Neural progenitor cell (in vitro differentiated cells): Measurements from ENCODE around the gene CTCF. TPM values are rescaled to one million over a fixed set of nuclear protein-coding genes. Genes with fewer than 3 reads are reported as not detected.

Source experiments
- DNase-seq: peaks from one replicate; pipeline ENCODE4 v3.0.0-alpha.2; 2016; ENCODE audit warnings: low spot score
- H2AFZ ChIP-seq: fragments of 200-600 bp; sonication (generic); replicated peaks from 2 replicates; pipeline ENCODE4 v1.6.1; 2016; ENCODE audit warnings: antibody characterized with exemption
- H3F3A ChIP-seq: fragments of 200-600 bp; sonication (generic); 2 replicates; pipeline ENCODE4 v1.6.1; 2016; ENCODE audit warnings: antibody characterized with exemption, low read depth
- H3K27ac ChIP-seq: fragments of 200-600 bp; sonication (generic); 2 replicates; pipeline ENCODE4 v1.5.1; 2016; ENCODE audit warnings: mild to moderate bottlenecking
- H3K27me3 ChIP-seq: fragments of 200-600 bp; sonication (generic); 2 replicates; pipeline ENCODE4 v1.6.1; 2016; ENCODE audit warnings: mild to moderate bottlenecking, moderate library complexity
- H3K36me3 ChIP-seq: fragments of 200-600 bp; sonication (generic); 2 replicates; pipeline ENCODE4 v1.5.1; 2016
- H3K4me1 ChIP-seq: fragments of 200-600 bp; sonication (generic); 2 replicates; pipeline ENCODE4 v1.6.1; 2016; ENCODE audit warnings: mixed run types
- H3K4me2 ChIP-seq: fragments of 200-600 bp; sonication (generic); 2 replicates; pipeline ENCODE4 v1.6.1; 2016
- H3K4me3 ChIP-seq: fragments of 200-600 bp; sonication (generic); 2 replicates; pipeline ENCODE4 v1.5.1; 2016
- H3K79me2 ChIP-seq: fragments of 200-600 bp; sonication (generic); 2 replicates; pipeline ENCODE4 v1.6.1; 2016; ENCODE audit warnings: low read depth
- H3K9ac ChIP-seq: fragments of 200-600 bp; sonication (generic); 2 replicates; pipeline ENCODE4 v1.6.1; 2016
- H3K9me3 ChIP-seq: fragments of 200-600 bp; sonication (generic); 2 replicates; pipeline ENCODE4 v1.5.1; 2016; ENCODE audit warnings: low read depth
- H4K20me1 ChIP-seq: fragments of 200-600 bp; sonication (generic); 2 replicates; pipeline ENCODE4 v1.6.1; 2016; ENCODE audit warnings: low read depth
- H3K27ac Mint-ChIP-seq: 3 replicates; pipeline ENCODE4 v1.8.0; 2021; ENCODE audit warnings: mixed read lengths
- H3K27me3 Mint-ChIP-seq: 2 replicates; pipeline ENCODE4 v1.8.0; 2022; ENCODE audit warnings: low read depth, mild to moderate bottlenecking, inconsistent platforms, moderate library complexity, mixed read lengths; ENCODE audit not compliant: insufficient read depth
- H3K36me3 Mint-ChIP-seq: 3 replicates; pipeline ENCODE4 v1.8.0; 2021; ENCODE audit warnings: mixed read lengths
- H3K4me1 Mint-ChIP-seq: 3 replicates; pipeline ENCODE4 v1.8.0; 2021; ENCODE audit warnings: mixed read lengths
- H3K4me3 Mint-ChIP-seq: 3 replicates; pipeline ENCODE4 v1.8.0; 2021; ENCODE audit warnings: mild to moderate bottlenecking, moderate library complexity, mixed read lengths
- H3K9me3 Mint-ChIP-seq: 3 replicates; pipeline ENCODE4 v1.8.0; 2020; ENCODE audit warnings: mixed read lengths
- EZH2 ChIP-seq: fragments of 200-600 bp; sonication (generic); IDR thresholded peaks from 2 replicates; pipeline ENCODE4 v1.6.1; 2017; ENCODE audit warnings: antibody characterized with exemption, mild to moderate bottlenecking, moderate library complexity
- EZH2phosphoT487 ChIP-seq: fragments of 200-600 bp; sonication (generic); IDR thresholded peaks from 2 replicates; pipeline ENCODE4 v1.6.1; 2017; ENCODE audit warnings: antibody characterized with exemption
- total RNA-seq: library from RNA; depleted of rRNA; stranded (reverse); fragments of >200 nt; gene quantifications from 2 replicates; pipeline ENCODE4 v1.2.3, GENCODE V29; 2015; ENCODE audit warnings: low replicate concordance
- TF ChIP-seq, protein P1 (sequence below): fragments of 200-600 bp; sonication (generic); IDR thresholded peaks from 2 replicates; pipeline ENCODE4 v1.5.1; 2017; ENCODE audit warnings: antibody characterized with exemption, mild to moderate bottlenecking

Gene CTCF
- total RNA-seq, 1 donor from 2014 or later: 76.3 TPM

GRCh38 chr16:67580202-67580601 lies 17.9 kb downstream of the CTCF start:
- peaks cover 4% of the 10 kb centered on the region for H3K27me3 Mint-ChIP-seq
- H3K27ac Mint-ChIP-seq: no peak overlapping the region
- Histone ChIP-seq H3F3A (peaks cover under 1% of the 10 kb centered on the region), H3K4me2 (no peak overlapping the region), H3K4me1 (no peaks in the 10 kb centered on the region), H2AFZ (no peak overlapping the region), H3K79me2 (peaks cover 99% of the 10 kb centered on the region), H4K20me1 (peaks cover 34% of the 10 kb centered on the region), H3K36me3 (peaks cover 9% of the 10 kb centered on the region), H3K9ac (no peak overlapping the region), H3K4me3 (no peak overlapping the region), H3K27me3 (no peaks in the 10 kb centered on the region), H3K9me3 (no peaks in the 10 kb centered on the region), H3K27ac (no peak overlapping the region)
- H3K4me3 Mint-ChIP-seq: no peak overlapping the region
- peaks cover 33% of the 10 kb centered on the region for H3K36me3 Mint-ChIP-seq
- no peak for DNase-seq
- H3K4me1 Mint-ChIP-seq: no peaks in the 10 kb centered on the region
- H3K9me3 Mint-ChIP-seq: no peaks in the 10 kb centered on the region
- TF ChIP-seq, protein P1, sequence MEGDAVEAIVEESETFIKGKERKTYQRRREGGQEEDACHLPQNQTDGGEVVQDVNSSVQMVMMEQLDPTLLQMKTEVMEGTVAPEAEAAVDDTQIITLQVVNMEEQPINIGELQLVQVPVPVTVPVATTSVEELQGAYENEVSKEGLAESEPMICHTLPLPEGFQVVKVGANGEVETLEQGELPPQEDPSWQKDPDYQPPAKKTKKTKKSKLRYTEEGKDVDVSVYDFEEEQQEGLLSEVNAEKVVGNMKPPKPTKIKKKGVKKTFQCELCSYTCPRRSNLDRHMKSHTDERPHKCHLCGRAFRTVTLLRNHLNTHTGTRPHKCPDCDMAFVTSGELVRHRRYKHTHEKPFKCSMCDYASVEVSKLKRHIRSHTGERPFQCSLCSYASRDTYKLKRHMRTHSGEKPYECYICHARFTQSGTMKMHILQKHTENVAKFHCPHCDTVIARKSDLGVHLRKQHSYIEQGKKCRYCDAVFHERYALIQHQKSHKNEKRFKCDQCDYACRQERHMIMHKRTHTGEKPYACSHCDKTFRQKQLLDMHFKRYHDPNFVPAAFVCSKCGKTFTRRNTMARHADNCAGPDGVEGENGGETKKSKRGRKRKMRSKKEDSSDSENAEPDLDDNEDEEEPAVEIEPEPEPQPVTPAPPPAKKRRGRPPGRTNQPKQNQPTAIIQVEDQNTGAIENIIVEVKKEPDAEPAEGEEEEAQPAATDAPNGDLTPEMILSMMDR: no peak
- TF ChIP-seq EZH2: no peak
- no peak for TF ChIP-seq EZH2phosphoT487

DNA sequence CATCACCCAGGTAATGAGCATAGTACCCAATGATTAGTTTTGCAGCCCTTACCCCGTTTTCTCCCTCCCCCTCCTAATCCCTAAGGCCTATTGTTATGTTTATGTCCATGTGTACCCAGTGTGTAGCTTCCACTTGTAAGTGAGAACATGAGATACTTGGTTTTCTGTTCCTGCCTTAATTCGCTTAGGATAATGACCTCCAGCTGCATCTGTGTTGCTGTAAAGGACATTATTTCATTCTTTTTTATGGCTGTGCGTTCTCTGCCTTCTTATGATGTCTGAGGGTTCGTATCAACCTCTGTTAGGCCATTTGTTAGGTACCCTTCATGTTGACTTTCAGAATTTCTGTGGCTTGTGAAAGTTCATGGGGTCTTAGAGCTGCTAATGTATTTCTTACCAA lies 31.0 kb downstream of the CTCF start:
- no peak overlapping the region for H3K4me3 ChIP-seq
- DNase-seq: peak; percentile 11
- H3K36me3 Mint-ChIP-seq: peaks cover 20% of the 10 kb centered on the region

GRCh38 chr16:67593701-67594100 lies 31.4 kb downstream of the CTCF start:
- Mint-ChIP-seq H3K27me3 (peaks cover 2% of the 10 kb centered on the region), H3K36me3 (peaks cover 21% of the 10 kb centered on the region), H3K4me3 (no peak overlapping the region), H3K4me1 (peaks cover 14% of the 10 kb centered on the region), H3K9me3 (no peaks in the 10 kb centered on the region), H3K27ac (no peak overlapping the region)
- H3K79me2 ChIP-seq: peaks cover 83% of the 10 kb centered on the region
- no peaks in the 10 kb centered on the region for H3K9me3 ChIP-seq
- no peaks in the 10 kb centered on the region for H3K27me3 ChIP-seq
- H3F3A ChIP-seq: peaks cover 8% of the 10 kb centered on the region
- H2AFZ ChIP-seq: no peak overlapping the region
- no peak overlapping the region for H3K27ac ChIP-seq
- peaks cover 19% of the 10 kb centered on the region for H3K4me1 ChIP-seq
- no peak overlapping the region for H3K4me2 ChIP-seq
- DNase-seq: no peak
- no peak for TF ChIP-seq EZH2phosphoT487
- H3K36me3 ChIP-seq: no peaks in the 10 kb centered on the region
- H3K4me3 ChIP-seq: no peak overlapping the region
- peaks cover 32% of the 10 kb centered on the region for H4K20me1 ChIP-seq
- H3K9ac ChIP-seq: no peak overlapping the region

More for the DNA sequence above, 31.0 kb downstream of the CTCF start:
- H3K4me2 ChIP-seq: peak overlapping the region; percentile 15
- H3K27ac Mint-ChIP-seq: no peak overlapping the region
- H3K9me3 Mint-ChIP-seq: no peaks in the 10 kb centered on the region
- no peak overlapping the region for H3K9ac ChIP-seq
- peaks cover 8% of the 10 kb centered on the region for H3F3A ChIP-seq
- no peaks in the 10 kb centered on the region for H3K36me3 ChIP-seq
- no peak overlapping the region for H3K4me3 Mint-ChIP-seq
- no peaks in the 10 kb centered on the region for H3K27me3 ChIP-seq
- peaks cover 2% of the 10 kb centered on the region for H3K27me3 Mint-ChIP-seq
- peaks cover 83% of the 10 kb centered on the region for H3K79me2 ChIP-seq
- peaks cover 34% of the 10 kb centered on the region for H4K20me1 ChIP-seq
- H3K9me3 ChIP-seq: no peaks in the 10 kb centered on the region
- TF ChIP-seq EZH2 (no peak), EZH2phosphoT487 (no peak)
- TF ChIP-seq, protein P1: no peak
- H3K4me1 ChIP-seq: peaks cover 19% of the 10 kb centered on the region
- no peak overlapping the region for H3K27ac ChIP-seq
- H2AFZ ChIP-seq: no peak overlapping the region
- peaks cover 14% of the 10 kb centered on the region for H3K4me1 Mint-ChIP-seq

DNA sequence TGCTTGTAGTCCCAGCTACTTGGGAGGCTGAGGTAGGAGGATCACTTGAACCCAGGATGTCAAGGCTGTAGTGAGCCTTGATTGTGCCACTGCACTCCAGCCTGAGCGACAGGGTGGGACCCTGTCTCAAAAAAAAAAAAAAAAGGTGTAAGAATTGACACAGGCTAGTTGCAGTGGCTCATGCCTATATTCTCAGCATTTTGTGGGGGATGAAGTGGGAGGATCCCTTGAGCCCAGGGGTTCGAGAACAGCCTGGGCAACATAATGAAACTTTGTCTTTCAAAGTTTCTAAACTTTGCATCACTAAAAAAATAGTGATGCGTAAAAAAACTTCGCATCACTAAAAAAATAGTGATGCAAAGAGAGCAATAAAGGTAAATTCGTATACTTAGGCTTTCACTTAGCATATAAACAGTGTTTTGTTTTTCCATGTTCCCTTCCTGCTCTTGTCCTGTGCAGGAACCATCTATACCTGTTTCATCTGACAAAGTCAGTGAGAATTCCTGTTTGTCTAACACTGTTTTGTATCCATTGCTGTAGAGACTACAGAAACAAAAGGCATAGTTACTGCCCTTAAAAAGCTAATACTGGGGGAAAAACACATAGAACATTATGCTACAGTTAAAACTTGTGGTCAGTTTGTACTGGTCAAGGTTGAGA lies 32.1 kb downstream of the CTCF start:
- Mint-ChIP-seq H3K36me3 (peaks cover 21% of the 10 kb centered on the region), H3K27ac (no peak overlapping the region), H3K4me3 (no peak overlapping the region), H3K27me3 (peaks cover 2% of the 10 kb centered on the region), H3K9me3 (no peaks in the 10 kb centered on the region), H3K4me1 (peaks cover 14% of the 10 kb centered on the region)
- Histone ChIP-seq H4K20me1 (peaks cover 35% of the 10 kb centered on the region), H3K9ac (no peak overlapping the region), H3K27me3 (no peaks in the 10 kb centered on the region), H3K9me3 (no peaks in the 10 kb centered on the region), H2AFZ (no peak overlapping the region), H3K79me2 (peaks cover 87% of the 10 kb centered on the region), H3K4me3 (no peak overlapping the region), H3K4me1 (peaks cover 19% of the 10 kb centered on the region), H3K27ac (no peak overlapping the region), H3K4me2 (no peak overlapping the region), H3F3A (peaks cover 8% of the 10 kb centered on the region), H3K36me3 (no peaks in the 10 kb centered on the region)
- TF ChIP-seq, protein P1: no peak
- TF ChIP-seq EZH2phosphoT487 (no peak), EZH2 (no peak)
- DNase-seq: no peak
